Right lung (tissue), 5 donors: ENCODE data around the gene CDH15. TPM values are rescaled to one million over a fixed set of nuclear protein-coding genes. Genes with fewer than 3 reads are reported as not detected.
A peak's percentile ranks its signal among the peaks of the same experiment; 100 is the strongest.

Experiments
- DNase-seq, 2 donors: peaks; one replicate each; pipeline ENCODE4 v3.0.0-alpha.2; 2013
- polyA plus RNA-seq, 5 donors: library from polyadenylated mRNA; unstranded; fragments of 120-200 nt; gene quantifications; one replicate each; pipeline versions ENCODE4 v1.2.1 to v1.2.3, GENCODE V29; 2013; ENCODE audit warnings: inconsistent platforms in 1 of 5, low replicate concordance in 1 of 5; ENCODE audit not compliant: insufficient read length in 5 of 5, insufficient read depth in 1 of 5

The CDH15 gene
- polyA plus RNA-seq, 5 donors, result 0.10 to 10.6 (median 0.37) TPM

DNA sequence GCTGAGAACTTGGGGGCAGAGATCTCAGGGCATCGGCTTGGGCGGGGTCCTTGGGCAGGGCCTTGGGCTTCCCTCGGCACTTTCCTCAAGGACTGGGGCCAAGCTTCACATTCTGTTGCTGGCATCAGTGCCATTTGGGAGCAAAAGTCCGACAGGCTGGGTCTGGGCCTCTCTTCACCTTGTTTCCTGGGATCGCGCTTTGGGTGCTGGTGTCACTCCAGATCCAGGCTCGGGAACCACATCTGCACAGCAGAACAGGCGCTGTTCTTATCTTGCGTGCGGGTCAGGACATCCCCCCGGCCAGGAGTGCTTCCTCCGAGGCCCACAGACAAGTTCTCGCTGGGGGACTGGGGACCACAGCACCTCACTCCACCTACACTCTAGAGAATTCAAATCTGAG lies 31.1 kb upstream of the CDH15 start:
- no peak for DNase-seq

DNA sequence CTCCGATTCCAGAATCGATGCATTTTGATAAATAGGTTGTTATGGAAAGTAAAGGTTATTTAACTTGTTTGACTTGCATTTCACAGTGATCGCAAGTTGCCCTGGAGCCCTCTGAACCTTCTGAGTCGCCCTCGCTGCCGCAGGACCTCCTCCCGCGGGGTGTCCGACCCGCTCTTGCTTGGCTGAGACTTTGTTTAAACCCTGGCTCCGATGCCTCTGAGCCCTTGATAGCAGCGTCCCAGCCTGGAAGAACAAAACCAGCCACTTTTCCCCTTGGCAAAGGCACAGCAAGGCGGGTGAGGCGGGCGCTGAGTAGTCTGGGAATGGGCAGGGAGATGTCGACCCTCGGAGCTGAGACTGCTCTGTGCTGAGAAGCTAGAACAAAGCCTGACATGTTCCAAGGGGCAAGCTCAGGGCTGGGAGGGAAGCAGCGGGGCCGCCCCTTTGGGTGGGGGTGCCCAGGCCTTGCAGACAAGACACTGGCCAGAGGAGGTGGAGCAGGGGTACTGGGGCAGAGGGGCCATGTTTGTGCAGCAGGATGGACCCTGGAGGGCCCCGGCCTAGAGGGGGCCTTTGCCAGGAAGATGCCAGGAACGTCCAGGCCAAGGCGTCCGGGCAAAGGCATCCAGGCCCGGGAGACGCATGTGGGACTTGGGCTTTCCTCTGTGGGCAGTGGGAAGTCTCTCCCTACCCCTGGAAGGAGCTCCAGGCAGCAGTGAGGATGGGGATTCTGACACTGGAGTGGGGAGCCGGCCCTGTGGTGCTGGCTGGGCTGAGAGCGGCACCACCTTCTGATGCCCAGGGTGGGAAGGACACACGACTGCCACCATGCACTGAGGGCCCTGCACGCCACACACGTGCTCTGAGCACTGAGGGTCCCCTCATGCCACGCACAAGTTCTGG lies 30.3 kb upstream of the CDH15 start:
- no peak for DNase-seq

DNA sequence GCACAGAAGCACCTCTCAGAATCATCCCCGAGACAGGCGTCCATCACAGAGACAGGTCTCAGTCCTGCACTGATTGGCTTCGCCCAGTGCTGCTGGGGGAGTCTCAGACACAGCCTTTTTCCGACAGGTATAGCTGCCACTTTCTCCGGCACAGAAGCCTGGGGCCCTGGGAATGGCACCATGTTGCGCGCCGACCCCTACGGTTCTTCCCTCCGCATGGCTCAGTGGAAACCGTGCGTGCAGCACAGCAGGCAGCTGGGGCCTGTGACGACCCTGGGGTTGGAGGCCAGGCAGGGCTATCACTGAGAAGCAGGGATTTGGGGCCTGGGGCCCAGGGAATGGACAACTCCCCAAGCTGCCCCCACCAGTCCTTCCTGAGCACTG lies 29.7 kb upstream of the CDH15 start:
- no peak for DNase-seq

DNA sequence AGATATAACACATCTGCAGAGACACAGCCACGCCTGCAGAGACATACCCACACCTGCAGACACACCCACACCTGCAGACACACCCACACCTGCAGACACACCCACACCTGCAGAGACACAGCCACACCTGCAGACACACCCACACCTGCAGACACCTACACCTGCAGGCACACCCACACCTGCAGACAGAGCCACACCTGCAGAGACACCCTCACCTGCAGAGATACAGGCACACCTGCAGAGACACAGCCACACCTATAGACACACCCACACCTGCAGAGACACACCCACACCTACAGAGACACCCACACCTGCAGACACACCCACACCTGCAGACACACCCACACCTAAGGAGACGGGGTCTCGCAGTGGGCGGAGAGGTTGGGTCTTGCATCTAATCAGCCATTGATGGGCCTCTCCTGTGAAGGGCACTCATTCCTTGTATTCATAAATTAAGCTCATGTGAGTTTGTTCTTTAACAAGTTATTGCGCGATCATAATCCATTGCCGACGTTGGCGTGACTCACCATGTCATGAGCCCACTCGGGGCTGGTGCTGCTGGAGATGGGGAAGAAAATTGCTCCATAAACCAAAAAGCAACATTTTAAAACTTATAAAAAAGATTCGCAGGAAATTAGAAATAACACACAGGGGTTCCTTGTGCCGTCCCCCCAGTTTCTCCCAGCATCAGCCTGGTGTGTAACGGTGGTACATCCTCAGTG lies 28.9 kb upstream of the CDH15 start:
- DNase-seq, result no peak

DNA sequence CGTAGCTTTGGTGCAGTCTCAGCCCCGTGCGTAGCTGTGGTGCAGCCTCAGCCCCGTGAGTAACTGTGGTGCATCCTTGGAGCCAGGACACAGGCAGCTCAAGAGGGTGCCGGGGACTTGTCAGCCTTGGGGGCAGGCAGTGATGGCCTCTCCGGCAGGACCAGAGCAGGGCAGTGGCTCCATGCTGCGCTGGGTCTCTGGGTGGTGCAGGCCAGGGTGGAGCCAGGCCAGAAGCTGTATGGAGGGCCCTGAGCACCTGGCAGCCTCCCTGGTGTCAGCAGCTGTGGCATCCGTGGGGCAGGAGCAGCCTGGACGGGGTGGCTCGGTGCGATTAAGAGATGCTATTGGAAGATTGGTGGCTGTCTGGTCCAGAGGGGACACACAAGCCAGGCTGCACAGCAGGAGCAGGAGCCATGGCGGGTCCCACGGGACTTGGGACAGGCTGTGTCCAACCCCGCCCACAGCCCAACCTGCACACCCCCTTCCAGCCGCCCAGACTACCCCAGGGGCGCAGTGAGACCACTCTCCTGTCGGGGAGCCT lies 28.3 kb upstream of the CDH15 start:
- DNase-seq, result no peak

DNA sequence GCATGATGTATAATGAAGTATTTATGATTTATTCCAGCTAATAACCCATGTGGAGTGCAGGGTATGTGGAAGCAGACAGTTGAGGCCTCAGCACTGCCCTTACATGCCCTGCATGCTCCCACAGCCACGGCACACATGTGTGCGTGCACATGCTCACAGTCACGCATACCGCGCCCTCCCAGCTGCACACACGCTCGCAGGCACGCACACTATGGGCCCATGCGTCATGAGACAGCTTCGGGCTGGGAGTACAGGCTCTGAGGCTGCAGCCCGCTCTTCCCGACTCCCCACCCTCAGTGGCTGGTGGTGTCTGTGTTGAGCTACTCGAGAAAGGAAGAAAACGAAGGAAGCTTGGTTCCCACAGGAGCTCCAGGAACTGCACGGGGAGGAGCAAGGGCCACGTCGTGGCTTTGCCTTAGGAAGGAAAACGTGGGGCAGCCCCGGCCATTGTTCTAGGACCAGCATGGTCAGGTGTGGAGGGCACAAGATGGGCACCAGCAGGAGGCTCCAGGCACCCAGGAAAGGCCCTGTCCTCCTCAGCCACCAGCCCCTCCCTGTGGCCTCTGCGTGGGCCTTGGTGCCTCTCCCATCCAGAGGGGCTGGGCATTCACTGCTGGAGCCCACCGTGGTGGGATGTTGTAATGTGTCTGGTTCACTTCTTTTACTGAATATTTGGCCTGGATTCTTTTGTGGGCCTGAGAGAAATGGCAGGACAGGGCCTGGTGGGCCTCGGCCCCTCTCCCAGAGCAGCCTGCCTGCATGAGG lies 27.5 kb upstream of the CDH15 start:
- DNase-seq, result no peak

DNA sequence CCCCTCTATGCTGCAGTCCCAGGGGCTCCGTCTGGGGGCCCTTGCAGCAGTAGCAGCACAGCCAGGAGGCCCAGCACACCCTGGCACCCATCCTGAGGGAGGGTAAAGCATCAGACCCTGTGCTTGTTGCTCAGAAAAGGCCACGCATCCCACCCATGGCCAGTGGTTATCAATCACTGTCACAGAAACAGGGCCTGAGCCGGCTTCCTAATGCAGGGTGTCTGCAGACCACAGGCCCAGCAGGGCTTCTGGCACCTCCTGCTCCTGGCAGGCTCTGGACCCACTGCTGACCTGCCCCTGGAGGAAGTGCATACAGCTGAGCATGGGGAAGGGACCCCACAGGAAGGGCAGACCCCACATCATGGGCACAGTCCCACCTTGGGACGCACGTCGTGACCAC lies 26.9 kb upstream of the CDH15 start:
- no peak for DNase-seq

DNA sequence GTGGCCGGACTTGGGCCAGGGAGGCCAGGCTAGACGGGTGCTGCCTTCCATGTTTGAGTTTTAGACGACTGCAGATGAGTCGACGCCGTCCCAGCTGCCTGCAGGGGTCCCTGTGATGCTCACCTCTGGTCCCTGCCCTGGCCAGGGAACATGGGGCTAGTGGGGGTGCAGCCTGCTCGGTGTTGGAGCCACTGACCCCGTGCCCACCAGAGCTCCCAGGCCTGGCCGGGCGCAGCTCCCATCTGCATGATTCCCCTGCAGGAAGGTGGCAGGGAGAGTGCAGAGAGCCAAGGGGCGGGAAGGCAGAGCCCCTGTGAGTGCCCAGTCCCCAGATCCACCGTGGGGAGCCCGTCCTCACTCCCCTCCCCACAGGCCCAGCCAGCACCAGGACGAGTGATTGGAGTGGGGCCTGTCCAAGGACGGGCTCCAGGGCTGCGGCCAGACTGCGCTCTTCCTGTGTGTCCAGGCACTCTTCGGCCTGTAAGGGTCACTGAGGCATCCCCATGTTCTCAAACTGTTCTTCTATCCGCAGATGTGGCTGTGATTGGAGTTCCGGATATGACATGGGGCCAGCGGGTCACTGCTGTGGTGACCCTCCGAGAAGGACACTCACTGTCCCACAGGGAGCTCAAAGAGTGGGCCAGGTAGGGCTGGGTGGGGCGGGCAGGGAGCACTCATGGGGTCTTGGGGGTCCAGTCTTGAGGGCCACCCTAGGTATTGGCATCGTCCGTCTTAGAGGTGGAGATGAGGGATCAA lies 26.0 kb upstream of the CDH15 start:
- DNase-seq, result no peak

DNA sequence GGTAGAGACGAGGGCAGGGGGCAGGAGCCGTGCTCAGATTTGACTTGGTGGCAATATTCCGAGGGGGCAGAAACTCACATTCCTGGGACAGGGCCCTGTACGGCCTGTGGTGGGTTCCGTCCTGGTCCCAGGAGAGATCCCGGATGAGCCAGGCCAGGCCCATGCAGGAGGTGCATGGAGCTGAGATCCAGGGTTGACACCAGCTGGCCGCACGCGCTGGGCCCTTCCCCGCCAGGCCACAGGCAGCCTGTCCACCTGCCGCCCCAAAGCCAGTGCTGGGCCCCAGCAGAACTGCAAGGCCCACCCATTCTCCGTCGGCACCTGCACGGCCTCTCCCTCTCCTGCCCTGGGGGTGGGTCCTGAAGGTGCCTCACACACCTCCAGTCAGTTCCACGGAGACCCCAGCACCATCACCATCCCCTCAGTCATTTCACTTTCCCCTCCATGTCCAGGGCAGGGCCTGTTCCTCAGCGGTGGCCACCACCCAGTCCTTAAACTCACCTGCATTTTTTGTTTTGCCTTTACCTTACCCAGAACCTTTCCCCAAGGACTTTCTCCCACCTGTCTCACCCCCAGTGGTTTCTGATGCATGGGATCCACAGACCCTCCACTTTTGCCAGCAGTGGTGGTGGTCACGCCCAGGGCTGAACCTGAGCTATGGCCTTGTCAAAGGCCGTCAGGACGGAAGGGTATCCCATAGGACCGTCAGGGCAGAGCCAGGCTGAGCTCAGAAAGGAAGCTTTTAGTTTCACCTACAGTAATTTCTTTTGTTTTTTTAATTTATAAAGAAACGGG lies 25.1 kb upstream of the CDH15 start:
- DNase-seq, result no peak

DNA sequence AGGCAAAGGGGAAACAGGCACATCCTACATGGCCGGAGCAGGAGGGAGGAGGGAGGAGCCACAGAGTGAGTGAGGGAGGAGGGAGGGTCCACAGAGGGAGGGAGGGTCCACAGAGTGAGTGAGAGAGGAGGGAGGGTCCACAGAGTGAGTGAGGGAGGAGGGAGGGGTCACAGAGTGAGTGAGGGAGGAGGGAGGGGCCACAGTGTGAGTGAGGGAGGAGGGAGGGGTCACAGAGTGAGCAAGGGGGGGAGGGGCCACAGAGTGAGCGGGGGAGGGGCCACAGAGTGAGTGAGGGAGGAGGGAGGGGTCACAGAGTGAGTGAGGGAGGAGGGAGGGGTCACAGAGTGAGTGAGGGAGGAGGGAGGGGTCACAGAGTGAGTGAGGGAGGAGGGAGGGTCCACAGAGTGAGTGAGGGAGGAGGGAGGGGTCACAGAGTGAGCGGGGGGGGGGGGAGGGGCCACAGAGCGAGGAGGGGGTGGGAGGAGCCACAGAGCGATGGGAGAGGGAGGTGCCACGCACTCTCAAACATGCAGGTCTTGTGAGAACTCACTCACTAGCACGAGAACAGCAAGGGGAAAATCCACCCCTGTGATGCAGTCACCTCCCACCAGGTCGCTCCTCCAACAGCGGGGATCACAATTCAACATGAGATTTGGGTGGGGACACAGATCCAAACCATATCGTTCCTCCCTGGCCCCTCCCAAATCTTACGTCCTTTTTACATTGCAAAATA lies 24.3 kb upstream of the CDH15 start:
- no peak for DNase-seq

DNA sequence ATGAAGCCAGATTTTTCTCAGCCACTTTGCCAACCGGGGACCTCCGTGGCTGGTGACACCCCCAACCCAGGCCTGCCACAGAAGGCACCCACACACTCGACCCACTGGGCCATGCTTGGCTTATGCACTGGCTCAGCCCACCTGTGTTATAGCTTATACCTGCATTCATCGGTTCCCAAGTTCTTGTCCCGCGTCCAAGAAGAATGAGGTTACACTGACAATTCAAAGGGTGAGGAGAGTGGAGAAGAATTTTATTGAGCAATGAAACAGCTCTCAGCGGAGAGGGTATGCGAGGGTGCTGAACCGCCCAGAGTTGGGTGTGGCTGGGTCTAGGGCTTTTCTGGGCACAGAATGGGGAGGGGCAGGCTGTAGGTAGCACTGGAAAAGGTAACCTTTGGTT lies 22.2 kb upstream of the CDH15 start:
- DNase-seq, result no peak

DNA sequence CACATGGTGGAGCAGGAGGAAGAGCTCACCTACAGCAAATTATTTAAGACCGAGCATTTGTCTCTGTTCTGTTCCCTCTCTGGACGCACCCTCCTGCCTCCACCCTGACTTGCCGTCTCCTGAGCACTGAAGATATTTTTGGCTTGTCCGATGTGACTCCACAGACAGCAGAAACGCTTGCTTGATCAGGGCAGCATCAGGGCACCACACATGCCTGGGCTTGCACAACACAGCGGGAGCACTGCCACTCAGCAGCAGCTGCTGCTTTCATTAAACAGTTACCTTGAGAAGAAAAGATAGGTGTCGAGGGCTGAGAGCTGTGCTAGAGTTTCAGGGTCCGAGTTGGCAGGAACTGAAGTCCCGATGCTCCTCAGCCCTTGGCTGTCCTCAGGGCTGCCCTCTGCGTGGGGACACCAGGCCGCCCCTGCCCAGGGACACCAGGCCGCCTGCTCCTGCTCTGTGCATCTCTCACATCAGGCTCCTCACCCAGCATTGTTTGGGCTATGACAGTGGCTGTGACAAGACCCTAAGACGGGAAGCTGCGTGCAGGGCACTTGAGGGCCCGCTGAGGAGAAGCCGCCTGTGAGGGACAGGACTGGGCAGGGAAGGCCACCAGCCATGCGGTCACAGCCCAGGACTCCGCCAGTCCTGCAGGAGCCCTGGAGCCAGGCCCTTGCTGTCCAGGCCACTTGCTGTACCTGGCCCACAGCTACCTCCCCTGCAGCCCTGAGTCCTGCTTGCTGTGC lies 21.3 kb upstream of the CDH15 start:
- no peak for DNase-seq

DNA sequence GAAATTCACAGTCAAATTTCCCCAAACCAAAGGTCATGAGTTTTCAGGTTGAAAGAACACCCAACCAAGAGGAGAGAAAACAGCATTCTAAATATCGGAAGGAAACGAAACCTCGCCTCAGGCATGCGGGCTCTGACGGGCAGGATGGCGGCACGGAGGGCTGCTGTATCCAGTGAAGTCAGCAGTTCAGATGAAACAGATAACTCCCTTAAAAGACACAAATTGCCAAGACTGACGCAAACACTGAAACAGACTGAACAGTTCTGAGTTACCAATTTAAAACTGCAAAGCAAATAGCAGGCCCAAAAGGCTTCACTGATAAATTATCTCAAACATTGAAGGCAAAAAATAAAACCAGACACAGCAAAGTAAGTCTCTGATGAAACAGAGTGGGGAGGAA lies 20.6 kb upstream of the CDH15 start:
- DNase-seq, result no peak

DNA sequence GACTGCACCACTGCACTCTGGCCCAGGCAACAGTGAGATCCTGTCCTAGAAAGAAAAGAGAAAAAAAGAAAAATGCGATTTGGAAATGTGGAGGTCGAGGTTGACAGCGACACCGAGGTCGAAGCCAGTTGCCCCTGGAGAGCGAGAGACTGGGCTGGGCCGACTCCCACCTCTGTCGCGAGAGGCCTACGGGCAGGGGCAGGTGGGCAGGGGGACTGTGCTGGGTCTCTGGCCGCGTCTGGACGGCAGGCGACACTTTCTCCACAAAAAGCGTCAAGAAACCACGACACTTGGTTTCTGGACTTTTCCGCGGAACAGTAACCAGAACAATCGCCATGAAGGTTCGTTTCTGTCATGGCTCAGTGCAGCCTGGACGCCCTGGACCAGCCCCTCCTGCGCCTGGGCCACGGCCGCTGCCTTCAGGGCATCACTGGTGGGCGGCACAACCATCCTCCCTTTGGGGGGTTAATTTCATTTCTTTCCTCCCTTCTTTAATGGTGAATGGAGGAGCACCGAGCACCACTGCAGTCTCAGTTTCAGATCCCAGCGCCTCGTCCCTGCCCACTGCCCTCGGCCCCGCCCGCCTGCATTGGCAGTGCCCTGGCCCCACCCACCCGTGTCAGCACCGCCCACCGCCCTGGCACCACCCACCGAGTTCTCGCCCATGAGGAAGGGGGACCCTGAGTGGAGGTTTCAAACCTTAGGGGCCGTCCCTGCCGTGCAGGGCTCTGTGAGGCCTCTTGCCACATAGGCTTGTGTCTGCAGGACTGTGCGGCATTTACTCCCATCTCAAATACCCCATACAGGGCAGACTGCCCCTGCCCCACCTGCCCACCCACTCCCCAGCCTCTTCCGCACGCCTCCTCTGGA lies 18.5 kb upstream of the CDH15 start:
- DNase-seq, result no peak

DNA sequence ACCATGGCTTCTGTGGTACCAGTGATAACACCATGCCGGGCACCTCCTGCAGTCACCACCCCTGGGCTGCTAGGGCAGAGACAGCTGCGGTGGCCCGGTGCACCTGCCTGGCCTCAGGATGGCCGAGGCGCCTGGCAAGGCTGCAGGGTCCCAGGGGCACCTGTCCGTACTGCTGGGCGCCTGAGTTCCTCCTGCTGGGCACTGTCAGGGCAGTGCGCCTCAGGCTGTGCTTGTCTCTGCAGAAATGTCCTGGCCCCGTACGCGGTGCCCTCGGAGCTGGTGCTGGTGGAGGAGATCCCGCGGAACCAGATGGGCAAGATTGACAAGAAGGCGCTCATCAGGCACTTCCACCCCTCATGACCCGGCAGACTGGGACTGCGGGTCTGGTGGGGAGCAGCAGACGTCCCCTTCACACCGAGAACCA lies 17.7 kb upstream of the CDH15 start:
- DNase-seq, result no peak

DNA sequence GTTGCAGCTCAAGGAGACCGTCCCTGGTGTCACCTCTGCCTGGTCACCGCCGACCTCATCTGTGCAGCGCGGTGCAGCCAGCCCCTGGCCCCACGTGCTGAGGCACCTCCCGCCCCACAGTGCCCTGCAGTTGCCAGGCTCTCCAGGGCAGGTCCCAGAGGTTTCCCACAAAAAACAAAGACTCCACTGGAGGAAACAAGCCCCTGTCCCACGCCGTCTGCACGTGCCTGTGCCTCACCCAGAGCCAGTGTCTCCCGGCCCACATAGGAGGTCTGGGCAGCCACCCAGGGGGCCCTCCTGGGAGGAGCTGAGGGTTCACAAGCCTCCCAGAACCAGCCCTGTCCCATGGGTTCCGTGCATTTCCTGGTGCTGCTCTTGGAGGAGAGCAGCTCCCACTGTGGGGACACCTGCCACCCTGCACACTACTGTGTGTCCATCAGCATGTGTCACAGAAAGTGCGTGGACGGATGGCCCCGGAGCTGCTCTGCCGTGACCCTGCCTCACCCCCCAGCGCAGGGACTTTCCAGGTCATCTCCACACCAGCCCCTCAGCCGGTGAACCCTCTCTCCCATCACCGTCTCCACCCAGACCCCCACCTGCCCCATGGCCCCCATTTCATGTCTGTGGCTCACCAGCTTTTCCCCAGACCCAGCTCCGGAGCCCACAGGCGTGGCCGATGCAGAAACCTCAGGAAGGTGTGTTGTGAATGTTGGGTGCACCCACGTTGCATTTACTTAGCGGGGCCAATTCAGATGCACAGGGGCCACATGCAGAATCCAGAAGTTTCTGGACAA lies 17.0 kb upstream of the CDH15 start:
- DNase-seq, result no peak

DNA sequence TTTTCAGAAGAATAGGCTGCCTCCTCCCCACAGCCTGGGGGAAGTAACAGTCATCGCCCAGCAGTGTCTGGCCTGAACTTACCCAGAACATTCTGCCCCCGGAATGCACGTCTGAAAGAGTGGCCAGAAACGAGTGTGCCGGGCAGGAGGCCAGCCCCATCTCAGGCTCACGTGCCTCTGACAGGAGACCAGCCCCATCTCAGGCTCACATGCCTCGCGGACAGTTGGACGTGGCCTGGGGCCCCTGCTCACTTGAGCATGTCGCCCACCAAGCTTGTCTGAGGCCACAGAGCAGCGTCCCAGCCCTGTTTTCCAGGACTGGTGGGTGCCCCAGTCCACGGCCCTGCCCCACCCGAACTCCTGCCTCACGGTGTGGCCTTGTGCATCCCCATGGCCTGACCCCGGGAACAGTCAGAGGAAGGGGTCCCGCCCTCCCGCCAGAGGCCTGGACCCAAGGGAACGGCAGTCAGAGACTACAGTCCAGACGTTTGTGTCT lies 16.3 kb upstream of the CDH15 start:
- DNase-seq, result peak; percentile 77 to 80
